Measurements from ENCODE around the gene KRT10. TPM values are rescaled to one million over a fixed set of nuclear protein-coding genes. Genes with fewer than 3 reads are reported as not detected.

KRT10 gene
- total RNA-seq, 2 donors from 2014 or later: 59.1 to 59.3 TPM

GRCh38 chr17:40849723-40850122 lies 27.3 kb upstream of the KRT10 start:
- no peaks in the 10 kb centered on the region for H3K36me3 Mint-ChIP-seq (ENCODE audit: insufficient read depth in 2 of 2)
- no peaks in the 10 kb centered on the region for H3K9me3 Mint-ChIP-seq
- peaks cover 6% of the 10 kb centered on the region for H3K4me1 Mint-ChIP-seq (ENCODE audit: low read depth)
- peaks cover 32% of the 10 kb centered on the region for H3K27me3 Mint-ChIP-seq (ENCODE audit: low read depth)
- H3K4me3 Mint-ChIP-seq: no peak overlapping the region
- ATAC-seq (replicated peaks in 1 of 2) (no peak), DNase-seq (no peak)
- H3K27ac Mint-ChIP-seq: no peak overlapping the region

- no peaks in the 10 kb centered on the region for H3K9me3 Mint-ChIP-seq
- no peaks in the 10 kb centered on the region for H3K4me1 Mint-ChIP-seq (ENCODE audit: low read depth)
- H3K27me3 Mint-ChIP-seq (ENCODE audit: low read depth): peaks cover 33% of the 10 kb centered on the region
- no peak overlapping the region for H3K4me3 Mint-ChIP-seq
- no peak for DNase-seq
- H3K27ac Mint-ChIP-seq: no peak overlapping the region
- ATAC-seq (replicated peaks in 1 of 2): no peak
- no peaks in the 10 kb centered on the region for H3K36me3 Mint-ChIP-seq (ENCODE audit: insufficient read depth in 2 of 2)
These were observed 26.3 kb upstream of the KRT10 start for GRCh38 chr17:40848583-40849235.

GRCh38 chr17:40846515-40847144 lies 24.2 kb upstream of the KRT10 start:
- Mint-ChIP-seq H3K27me3 (ENCODE audit: low read depth) (peaks cover 22% of the 10 kb centered on the region), H3K36me3 (ENCODE audit: insufficient read depth in 2 of 2) (no peaks in the 10 kb centered on the region), H3K27ac (no peak overlapping the region), H3K4me1 (ENCODE audit: low read depth) (no peaks in the 10 kb centered on the region), H3K4me3 (no peak overlapping the region), H3K9me3 (no peaks in the 10 kb centered on the region)
- DNase-seq: no peak
- no peak for ATAC-seq (replicated peaks in 1 of 2)

GRCh38 chr17:40844671-40845107 lies 22.3 kb upstream of the KRT10 start:
- Mint-ChIP-seq H3K4me1 (ENCODE audit: low read depth) (no peaks in the 10 kb centered on the region), H3K27ac (no peak overlapping the region), H3K9me3 (no peaks in the 10 kb centered on the region), H3K27me3 (ENCODE audit: low read depth) (peaks cover 22% of the 10 kb centered on the region), H3K4me3 (no peak overlapping the region), H3K36me3 (ENCODE audit: insufficient read depth in 2 of 2) (no peaks in the 10 kb centered on the region)
- ATAC-seq (replicated peaks in 1 of 2) (no peak), DNase-seq (no peak)

- H3K27ac Mint-ChIP-seq: no peak overlapping the region
- DNase-seq (no peak), ATAC-seq (replicated peaks in 1 of 2) (no peak)
- peaks cover 22% of the 10 kb centered on the region for H3K27me3 Mint-ChIP-seq (ENCODE audit: low read depth)
- H3K9me3 Mint-ChIP-seq: no peaks in the 10 kb centered on the region
- no peaks in the 10 kb centered on the region for H3K36me3 Mint-ChIP-seq (ENCODE audit: insufficient read depth in 2 of 2)
- no peak overlapping the region for H3K4me3 Mint-ChIP-seq
- no peaks in the 10 kb centered on the region for H3K4me1 Mint-ChIP-seq (ENCODE audit: low read depth)
These were observed 20.8 kb upstream of the KRT10 start for GRCh38 chr17:40843242-40843641.

- no peak overlapping the region for H3K27ac Mint-ChIP-seq
- H3K9me3 Mint-ChIP-seq: no peaks in the 10 kb centered on the region
- DNase-seq: no peak
- H3K27me3 Mint-ChIP-seq (ENCODE audit: low read depth): peaks cover 22% of the 10 kb centered on the region
- H3K4me1 Mint-ChIP-seq (ENCODE audit: low read depth): no peaks in the 10 kb centered on the region
- no peak for ATAC-seq (replicated peaks in 1 of 2)
- no peaks in the 10 kb centered on the region for H3K36me3 Mint-ChIP-seq (ENCODE audit: insufficient read depth in 2 of 2)
- no peak overlapping the region for H3K4me3 Mint-ChIP-seq
These were observed 18.8 kb upstream of the KRT10 start for GRCh38 chr17:40841246-40841645.

- peaks cover 0 to 3% of the 10 kb centered on the region in 2 donors for H3K36me3 Mint-ChIP-seq (ENCODE audit: insufficient read depth in 2 of 2)
- H3K27ac Mint-ChIP-seq: no peak overlapping the region
- H3K4me1 Mint-ChIP-seq (ENCODE audit: low read depth): no peaks in the 10 kb centered on the region
- ATAC-seq (replicated peaks in 1 of 2): no peak
- no peaks in the 10 kb centered on the region for H3K9me3 Mint-ChIP-seq
- H3K27me3 Mint-ChIP-seq (ENCODE audit: low read depth): peaks cover 2% of the 10 kb centered on the region
- no peak overlapping the region for H3K4me3 Mint-ChIP-seq
- no peak for DNase-seq
These were observed 16.8 kb upstream of the KRT10 start for GRCh38 chr17:40839194-40839593.

- ATAC-seq (replicated peaks in 1 of 2) (no peak), DNase-seq (no peak)
- no peaks in the 10 kb centered on the region for H3K27me3 Mint-ChIP-seq (ENCODE audit: low read depth)
- H3K36me3 Mint-ChIP-seq (ENCODE audit: insufficient read depth in 2 of 2): peaks cover 0 to 3% of the 10 kb centered on the region in 2 donors
- no peak overlapping the region for H3K4me3 Mint-ChIP-seq
- no peak overlapping the region for H3K27ac Mint-ChIP-seq
- no peaks in the 10 kb centered on the region for H3K9me3 Mint-ChIP-seq
- H3K4me1 Mint-ChIP-seq (ENCODE audit: low read depth): peaks cover 5% of the 10 kb centered on the region
These were observed 13.6 kb upstream of the KRT10 start for GRCh38 chr17:40836020-40836419.

- Mint-ChIP-seq H3K27me3 (ENCODE audit: low read depth) (no peaks in the 10 kb centered on the region), H3K9me3 (no peaks in the 10 kb centered on the region), H3K36me3 (ENCODE audit: insufficient read depth in 2 of 2) (peaks cover 3 to 5% of the 10 kb centered on the region in 2 donors), H3K27ac (no peak overlapping the region), H3K4me1 (ENCODE audit: low read depth) (peaks cover 5% of the 10 kb centered on the region), H3K4me3 (no peak overlapping the region)
- ATAC-seq (replicated peaks in 1 of 2) (no peak), DNase-seq (no peak)
These were observed 11.5 kb upstream of the KRT10 start for GRCh38 chr17:40833882-40834281.

GRCh38 chr17:40832840-40833239 lies 10.4 kb upstream of the KRT10 start:
- H3K27ac Mint-ChIP-seq: no peak overlapping the region
- peaks cover 12% of the 10 kb centered on the region for H3K4me1 Mint-ChIP-seq (ENCODE audit: low read depth)
- H3K36me3 Mint-ChIP-seq (ENCODE audit: insufficient read depth in 2 of 2): peaks cover 3 to 5% of the 10 kb centered on the region in 2 donors
- no peaks in the 10 kb centered on the region for H3K27me3 Mint-ChIP-seq (ENCODE audit: low read depth)
- DNase-seq (no peak), ATAC-seq (replicated peaks in 1 of 2) (no peak)
- no peak overlapping the region for H3K4me3 Mint-ChIP-seq
- no peaks in the 10 kb centered on the region for H3K9me3 Mint-ChIP-seq

GRCh38 chr17:40830085-40830776 lies 7.8 kb upstream of the KRT10 start:
- Mint-ChIP-seq H3K27ac (no peak overlapping the region), H3K9me3 (no peaks in the 10 kb centered on the region), H3K4me1 (ENCODE audit: low read depth) (peaks cover 28% of the 10 kb centered on the region), H3K27me3 (ENCODE audit: low read depth) (no peaks in the 10 kb centered on the region), H3K4me3 (no peak overlapping the region), H3K36me3 (ENCODE audit: insufficient read depth in 2 of 2) (peaks cover 5% of the 10 kb centered on the region in 2 donors)
- DNase-seq: no peak
- ATAC-seq (replicated peaks in 1 of 2): no peak

GRCh38 chr17:40828454-40829044 lies 6.1 kb upstream of the KRT10 start:
- ATAC-seq (replicated peaks in 1 of 2) (no peak), DNase-seq (no peak)
- H3K9me3 Mint-ChIP-seq: no peaks in the 10 kb centered on the region
- H3K4me1 Mint-ChIP-seq (ENCODE audit: low read depth): peaks cover 33% of the 10 kb centered on the region
- H3K4me3 Mint-ChIP-seq: peak overlapping the region in 1 of 2 donors; percentile 12
- peak overlapping the region; percentile 41 for H3K27ac Mint-ChIP-seq
- peaks cover 2 to 5% of the 10 kb centered on the region in 2 donors for H3K36me3 Mint-ChIP-seq (ENCODE audit: insufficient read depth in 2 of 2)
- no peaks in the 10 kb centered on the region for H3K27me3 Mint-ChIP-seq (ENCODE audit: low read depth)
